CD4-positive, alpha-beta T cell treated with Interleukin-6 at 100 ng/mL for 8 hours (primary cell): ENCODE results near the gene GNG13.
"Not testable (repeated sequence)": the region's sequence is repeated elsewhere in the genome, so short reads cannot be mapped to it uniquely, and the experiment has no call there.

Source experiments
- DNase-seq: peaks from one replicate; pipeline ENCODE4 v3.0.0-alpha.2; 2020; ENCODE audit warnings: mixed read lengths, low spot score

The GNG13 gene

DNA sequence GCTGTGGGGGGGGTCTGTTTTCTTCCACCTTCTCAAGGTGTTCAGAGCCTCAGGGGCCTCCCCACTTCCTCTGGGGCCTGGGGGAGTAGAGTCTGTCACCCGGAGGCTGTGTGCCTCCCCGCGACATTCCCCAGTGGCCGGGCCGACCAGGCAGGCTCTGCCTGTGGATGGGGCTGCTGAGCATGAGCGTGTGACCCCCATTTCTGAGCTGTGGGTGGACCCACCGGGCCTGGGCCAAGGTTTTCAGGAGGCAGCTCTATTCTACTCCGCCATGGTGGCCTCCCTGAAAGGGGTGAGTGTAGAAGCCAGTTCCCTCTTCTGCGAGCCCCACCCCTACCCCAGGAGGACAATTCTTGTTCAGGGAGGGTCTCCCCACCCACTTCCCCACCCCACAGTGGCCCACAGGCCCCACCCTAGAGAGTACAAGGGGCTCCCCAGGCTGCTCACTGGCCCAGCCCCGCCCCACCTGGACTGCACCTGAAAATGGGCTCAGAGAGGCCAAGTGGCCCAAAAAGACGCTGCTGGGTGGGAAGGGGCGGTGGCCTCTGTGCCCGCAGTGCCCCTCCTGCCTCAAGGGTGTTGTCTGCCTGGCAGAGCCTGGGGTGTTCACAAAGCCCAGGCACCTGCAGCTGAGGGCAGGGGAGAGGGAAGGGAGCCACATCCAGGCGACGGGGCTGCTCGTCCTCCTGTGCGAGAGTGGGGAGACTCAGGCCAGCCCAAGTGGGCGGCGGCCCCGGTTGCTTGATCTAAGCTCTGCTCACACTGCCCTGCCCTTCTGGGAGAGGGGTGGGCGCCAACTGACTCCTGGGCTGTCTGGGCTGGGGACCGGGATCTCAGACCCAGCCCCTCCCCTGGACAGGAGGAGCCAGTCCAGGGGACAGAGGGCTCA is 38.7 kb downstream of the GNG13 start:
- no peak for DNase-seq

DNA sequence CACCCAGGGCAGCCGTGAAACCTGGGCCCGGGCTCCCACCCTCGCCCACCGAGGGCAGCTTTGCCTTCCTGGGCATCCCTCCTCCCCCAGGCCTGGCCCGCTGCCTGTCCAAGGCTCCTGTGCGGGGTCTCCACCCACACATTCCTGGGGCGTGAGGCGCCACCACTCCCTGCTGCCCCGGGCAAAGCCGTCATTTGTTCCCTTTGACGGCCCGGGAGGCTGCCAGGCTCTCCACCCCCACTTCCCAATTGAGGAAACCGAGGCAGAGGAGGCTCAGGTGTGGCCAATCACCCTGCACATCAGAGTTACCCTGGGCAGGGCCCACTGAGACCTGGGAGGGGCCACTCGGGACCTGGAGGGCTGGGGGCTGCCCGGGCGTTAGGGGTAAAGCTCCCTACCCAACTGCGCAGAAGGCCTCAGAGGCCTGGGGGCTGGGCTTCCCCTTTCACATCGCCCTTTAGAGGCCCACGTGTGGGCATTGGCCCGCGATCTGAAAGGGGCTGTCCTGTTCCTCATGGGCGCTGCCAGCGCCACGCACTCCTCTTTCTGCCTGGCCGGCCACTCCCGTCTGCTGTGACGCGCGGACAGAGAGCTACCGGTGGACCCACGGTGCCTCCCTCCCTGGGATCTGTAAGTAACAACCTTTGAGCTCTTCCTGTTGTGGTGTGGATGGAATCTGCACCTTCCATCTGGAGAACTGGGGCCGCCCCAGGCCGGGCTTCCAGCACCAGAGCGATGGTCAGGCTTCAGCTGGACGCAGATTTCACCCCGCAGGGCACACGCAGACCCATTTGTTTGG is 39.8 kb downstream of the GNG13 start, which contains the start of gene MSLN:
TSS of gene MSLN (plus strand) at position 190 of the 799 bp plus-strand sequence. CDS start 1,947 bp downstream, outside the sequence.
- DNase-seq = no peak

DNA sequence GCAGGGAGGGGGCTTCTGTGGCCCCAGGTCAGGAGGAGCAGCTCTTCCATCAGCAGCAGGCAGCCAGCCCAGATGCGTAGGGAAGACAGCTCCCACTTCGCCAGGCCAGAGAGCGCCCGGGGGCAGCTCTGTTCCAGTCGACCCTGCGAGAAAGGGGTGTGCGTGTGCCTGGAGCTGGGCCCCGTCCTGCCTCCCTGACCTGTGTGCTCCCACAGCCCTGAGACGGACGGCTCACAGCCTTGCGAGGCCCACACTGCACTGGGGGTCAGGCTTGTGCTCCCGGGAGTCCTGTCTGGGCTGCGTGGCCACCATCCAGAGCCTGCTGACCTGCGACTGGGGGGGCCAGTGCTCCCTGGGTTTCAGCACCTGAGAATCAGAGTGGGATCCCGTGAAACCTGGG is 40.5 kb downstream of the GNG13 start:
- DNase-seq = no peak

DNA sequence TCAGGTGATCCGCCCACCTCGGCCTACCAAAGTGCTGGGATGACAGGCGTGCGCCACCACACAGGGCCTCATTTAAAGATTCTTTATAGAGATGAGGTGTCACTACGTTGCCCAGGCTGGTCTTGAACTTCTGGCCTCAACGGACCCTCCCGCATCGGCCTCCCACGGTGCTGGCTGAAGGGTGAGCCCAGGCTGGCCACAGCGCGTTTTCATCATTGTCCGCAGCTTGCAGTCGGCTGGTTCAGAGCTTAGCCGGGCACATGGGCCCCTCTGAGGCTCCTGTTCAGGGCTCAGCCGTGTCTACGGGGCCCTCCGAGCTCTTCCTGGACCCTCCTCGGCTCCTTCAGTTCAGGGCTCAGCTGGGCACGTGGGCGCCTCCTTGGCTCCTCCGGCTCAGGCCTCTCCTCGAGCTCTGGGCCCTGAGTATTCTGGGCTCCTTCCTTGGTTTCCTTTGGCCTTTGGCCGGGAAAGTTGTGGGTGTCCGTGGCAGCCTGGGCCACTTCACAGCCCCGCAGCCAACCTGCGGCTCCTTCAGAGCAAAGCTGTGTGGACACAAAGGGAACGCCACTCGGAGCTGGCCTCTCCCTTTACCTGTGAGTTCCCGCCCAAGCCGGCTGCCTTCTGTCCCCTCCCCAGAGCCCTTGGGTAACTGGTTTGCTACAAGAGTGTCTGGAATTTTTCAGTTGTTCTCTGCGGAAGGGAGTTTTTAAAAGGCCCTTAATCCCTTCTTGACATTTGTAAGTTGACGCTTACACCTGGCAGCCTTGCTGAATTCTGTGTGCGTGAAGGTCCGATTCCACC is 41.2 kb downstream of the GNG13 start:
- DNase-seq = no peak

DNA sequence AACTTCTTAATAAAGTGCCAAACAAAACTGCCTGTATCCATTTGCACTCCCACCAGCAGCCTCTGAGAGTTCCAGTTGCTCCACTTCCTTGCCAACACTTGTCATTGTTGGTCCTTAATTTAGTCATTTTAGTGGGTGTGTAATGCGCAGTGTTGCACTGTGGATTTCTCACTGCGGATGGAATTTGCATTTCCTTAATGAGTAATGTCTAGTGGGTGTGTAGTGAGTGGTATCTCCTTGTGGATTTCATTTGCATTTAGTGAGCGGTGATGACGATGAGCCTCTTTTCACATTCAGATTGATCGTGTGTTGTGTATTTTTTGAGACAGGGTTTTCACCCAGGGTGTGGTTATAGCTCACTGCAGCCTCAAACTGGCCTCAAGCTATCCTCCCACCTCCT is 44.1 kb downstream of the GNG13 start:
- no peak for DNase-seq

DNA sequence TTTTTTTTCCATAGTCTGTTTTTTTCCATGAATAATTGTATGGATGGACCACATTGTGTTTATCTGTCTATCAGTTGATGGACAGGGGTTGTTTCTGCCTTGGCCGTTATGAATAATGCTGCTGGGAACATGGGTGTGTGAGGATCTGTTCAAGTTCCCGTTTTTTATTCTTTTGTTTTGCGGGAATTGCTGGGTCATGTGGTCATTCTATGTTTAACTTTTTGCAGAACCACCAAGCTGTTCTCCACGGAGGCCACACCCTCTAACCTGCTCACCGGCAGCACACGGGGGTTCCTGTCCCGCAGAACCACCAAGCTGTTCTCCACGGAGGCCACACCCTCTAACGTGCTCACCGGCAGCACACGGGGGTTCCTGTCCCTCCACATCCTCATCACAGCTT is 45.9 kb downstream of the GNG13 start:
- DNase-seq = no peak

DNA sequence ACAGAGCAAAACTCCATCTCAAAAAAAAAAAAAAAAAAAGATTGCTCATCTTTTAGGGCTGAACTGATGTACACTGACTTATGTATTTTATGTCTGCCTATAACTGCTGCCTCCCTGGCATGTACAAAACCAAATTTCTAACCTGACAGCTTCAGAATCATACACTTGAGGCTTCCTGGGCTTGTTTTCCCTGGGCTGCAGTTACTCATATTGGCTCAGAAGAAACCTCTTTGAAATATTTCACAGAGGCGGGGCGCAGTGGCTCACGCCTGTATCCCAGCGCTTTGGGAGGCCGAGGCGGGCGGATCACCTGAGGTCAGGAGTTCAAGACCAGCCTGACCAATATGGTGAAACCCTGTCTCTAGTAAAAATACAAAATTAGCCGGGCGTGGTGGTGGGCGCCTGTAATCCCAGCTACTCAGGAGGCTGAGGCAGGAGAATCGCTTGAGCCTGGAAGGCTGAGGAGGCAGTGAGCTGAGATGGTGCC is 46.4 kb downstream of the GNG13 start:
- not testable (repeated sequence) for DNase-seq

DNA sequence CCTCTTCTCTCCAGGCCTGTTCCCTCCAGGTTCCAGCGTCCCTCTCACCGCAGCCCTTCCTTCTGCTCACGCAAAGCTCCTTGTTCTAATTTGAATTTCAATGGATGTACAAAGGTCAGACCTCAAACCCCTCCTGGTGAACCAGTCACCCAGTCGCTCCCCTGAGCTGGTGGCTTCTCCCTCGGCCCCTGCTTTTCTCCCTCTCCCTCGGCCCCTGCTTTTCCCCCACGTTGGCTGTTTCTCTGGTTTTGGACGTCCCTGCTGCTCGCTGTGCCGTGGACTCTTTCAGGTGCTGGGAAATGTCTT is 48.6 kb downstream of the GNG13 start:
- no peak for DNase-seq

DNA sequence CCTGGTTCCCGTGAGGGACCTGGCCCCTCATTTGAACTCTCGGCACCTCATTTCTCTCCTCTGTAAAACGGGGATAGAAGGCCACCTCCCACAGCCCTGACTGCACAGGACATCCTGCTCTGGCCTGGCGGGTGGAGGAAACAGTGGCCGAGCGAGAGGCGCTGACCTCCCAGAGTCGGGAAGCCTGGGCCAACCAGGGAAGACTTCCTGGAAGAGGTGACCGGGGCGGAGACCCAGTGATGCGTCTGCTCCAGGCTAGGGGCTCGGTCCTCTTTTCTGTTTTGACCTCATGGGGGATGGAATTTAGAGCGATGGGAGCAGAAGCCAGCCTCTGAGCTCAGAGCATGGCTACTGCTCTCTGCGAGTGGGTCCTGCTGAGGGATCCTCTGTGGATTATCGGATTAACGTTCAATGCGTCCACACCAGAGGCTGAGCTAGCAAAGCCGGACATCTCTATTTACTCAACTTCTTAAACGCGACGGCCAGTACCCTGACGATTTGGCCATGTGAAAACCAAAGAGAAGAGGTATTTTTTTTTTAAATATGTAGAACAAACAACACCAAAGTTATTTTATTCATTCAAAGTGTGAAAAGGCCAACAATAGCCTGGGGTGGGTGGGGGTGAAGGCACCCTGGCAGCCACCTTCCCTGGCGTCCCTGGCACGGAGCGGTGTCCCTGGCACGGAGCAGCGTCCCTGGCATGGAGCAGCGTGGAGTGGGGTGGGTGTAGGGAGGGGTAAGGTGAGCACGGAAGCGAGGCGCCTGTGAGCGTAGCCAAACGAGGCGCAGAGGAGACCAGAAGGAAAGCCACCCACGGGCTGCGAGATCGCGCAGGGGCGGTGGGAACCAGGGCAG is 49.2 kb downstream of the GNG13 start:
- no peak for DNase-seq

DNA sequence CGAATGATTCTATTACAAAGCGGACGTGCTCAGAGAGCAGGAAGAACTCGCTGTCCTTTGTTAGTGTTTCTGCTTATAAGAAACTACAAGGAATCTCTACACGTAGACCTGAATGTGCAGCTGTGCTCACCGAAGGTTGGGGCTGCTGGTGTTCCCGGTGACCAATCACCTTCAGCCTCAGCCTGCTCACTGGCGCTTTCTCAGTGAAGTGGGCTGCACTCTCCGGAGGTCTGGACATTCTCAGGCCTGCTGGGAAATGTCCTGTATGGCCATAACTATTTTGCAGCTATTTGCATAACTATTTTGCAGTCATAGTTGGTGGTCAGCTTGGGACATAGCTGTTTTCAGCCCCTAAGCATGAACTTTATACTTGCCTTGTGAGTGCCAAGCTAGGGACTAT is 50.0 kb downstream of the GNG13 start:
- DNase-seq = no peak

DNA sequence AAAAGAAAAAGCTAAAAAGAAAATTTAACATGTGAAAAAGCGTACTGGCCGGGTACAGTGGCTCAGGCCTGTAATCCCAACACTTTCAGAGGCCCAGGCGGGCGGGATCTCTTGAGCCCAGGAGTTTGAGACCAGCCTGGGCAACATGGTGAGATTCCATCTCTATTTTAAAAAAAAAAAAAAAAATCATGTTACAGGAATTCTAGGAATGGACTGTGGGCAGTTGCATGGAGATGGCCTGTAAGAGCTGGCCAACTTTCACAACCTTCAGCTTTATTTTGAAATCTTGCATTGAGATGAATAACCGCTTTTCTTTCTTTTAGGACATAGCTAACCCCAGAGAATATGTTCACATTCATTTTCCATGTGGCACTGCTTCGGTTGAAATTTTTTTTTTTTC is 51.5 kb downstream of the GNG13 start:
- DNase-seq = no peak
